Measurements from ENCODE around the gene NIPAL4.

NIPAL4 gene

GRCh38 chr5:157485811-157486210 lies 25.8 kb downstream of the NIPAL4 start:
- no peak for DNase-seq (ENCODE audit: low read depth, low spot score)

GRCh38 chr5:157486221-157486681 lies 26.2 kb downstream of the NIPAL4 start:
- no peak for DNase-seq (ENCODE audit: low read depth, low spot score)

GRCh38 chr5:157486861-157487260 lies 26.8 kb downstream of the NIPAL4 start:
- DNase-seq (ENCODE audit: low read depth, low spot score), result no peak

GRCh38 chr5:157487358-157487757 lies 27.3 kb downstream of the NIPAL4 start:
- no peak for DNase-seq (ENCODE audit: low read depth, low spot score)

GRCh38 chr5:157491471-157491995 lies 31.5 kb downstream of the NIPAL4 start:
- no peak for DNase-seq (ENCODE audit: low read depth, low spot score)

- no peak for DNase-seq (ENCODE audit: low read depth, low spot score)
Observed at GRCh38 chr5:157492886-157493285, 32.9 kb downstream of the NIPAL4 start.

GRCh38 chr5:157494178-157494832 lies 34.3 kb downstream of the NIPAL4 start:
- DNase-seq (ENCODE audit: low read depth, low spot score), result no peak

- DNase-seq (ENCODE audit: low read depth, low spot score), result no peak
Observed at GRCh38 chr5:157496864-157497263, 36.9 kb downstream of the NIPAL4 start.

- DNase-seq (ENCODE audit: low read depth, low spot score), result no peak
Observed at GRCh38 chr5:157497875-157498611, 38.0 kb downstream of the NIPAL4 start.

- no peak for DNase-seq (ENCODE audit: low read depth, low spot score)
Observed at GRCh38 chr5:157502143-157502647, 42.2 kb downstream of the NIPAL4 start.

- DNase-seq (ENCODE audit: low read depth, low spot score), result no peak
Observed at GRCh38 chr5:157504053-157504452, 44.0 kb downstream of the NIPAL4 start.

- DNase-seq (ENCODE audit: low read depth, low spot score), result no peak
Observed at GRCh38 chr5:157505496-157505895, 45.5 kb downstream of the NIPAL4 start.

GRCh38 chr5:157506066-157506590 lies 46.1 kb downstream of the NIPAL4 start:
- DNase-seq (ENCODE audit: low read depth, low spot score), result no peak

- peak; percentile 37 for DNase-seq (ENCODE audit: low read depth, low spot score)
Observed at GRCh38 chr5:157506981-157507780, 47.2 kb downstream of the NIPAL4 start.

GRCh38 chr5:157509093-157509492 lies 49.1 kb downstream of the NIPAL4 start:
- DNase-seq (ENCODE audit: low read depth, low spot score), result no peak

- DNase-seq (ENCODE audit: low read depth, low spot score), result no peak
Observed at GRCh38 chr5:157509587-157509986, 49.6 kb downstream of the NIPAL4 start.

GRCh38 chr5:157510682-157511081 lies 50.7 kb downstream of the NIPAL4 start:
- DNase-seq (ENCODE audit: low read depth, low spot score), result no peak

GRCh38 chr5:157511651-157512644 lies 51.9 kb downstream of the NIPAL4 start:
- peak; percentile 96 for DNase-seq (ENCODE audit: low read depth, low spot score)

- DNase-seq (ENCODE audit: low read depth, low spot score), result no peak
Observed at GRCh38 chr5:157513182-157513581, 53.2 kb downstream of the NIPAL4 start.

GRCh38 chr5:157514974-157515373 lies 55.0 kb downstream of the NIPAL4 start:
- DNase-seq (ENCODE audit: low read depth, low spot score), result no peak

Data from brain pericyte (primary cell).